NK-92 treated with Interleukin-12 subunit alpha and Interleukin-12 subunit beta, amount 100 ng/mL, for 24 hours (cell line): ENCODE data around the gene HAGHL.
"Not testable (repeated sequence)": the region's sequence is repeated elsewhere in the genome, so short reads cannot be mapped to it uniquely, and the experiment has no call there.

Source experiments
- DNase-seq: peaks from one replicate; lab custom pipeline; 2025; lab: John Stamatoyannopoulos, UW

HAGHL gene

DNA sequence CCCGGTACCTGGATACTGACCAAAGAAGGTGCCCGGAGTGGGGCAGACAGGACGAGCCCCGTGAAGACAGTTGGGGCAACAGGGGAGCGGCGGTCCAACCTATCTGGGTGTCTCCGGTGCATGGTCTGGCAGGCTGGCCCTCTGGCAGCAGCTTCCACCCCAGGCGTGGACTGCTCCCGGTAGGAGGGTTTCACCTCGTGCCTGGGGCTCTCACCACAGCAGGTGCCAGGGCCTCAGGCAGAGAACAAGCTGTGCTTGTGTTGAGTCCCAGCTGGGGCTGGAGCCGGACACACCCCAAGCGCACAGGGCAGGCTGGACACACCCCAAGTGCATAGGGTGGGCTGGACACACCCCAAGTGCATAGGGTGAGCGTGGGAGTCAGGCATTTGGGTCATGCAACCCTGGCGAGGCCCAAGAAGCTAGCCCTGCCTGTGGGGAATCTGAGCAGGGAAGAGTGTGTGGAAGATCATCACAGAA, 19.8 kb upstream of the HAGHL start:
- DNase-seq = no peak

DNA sequence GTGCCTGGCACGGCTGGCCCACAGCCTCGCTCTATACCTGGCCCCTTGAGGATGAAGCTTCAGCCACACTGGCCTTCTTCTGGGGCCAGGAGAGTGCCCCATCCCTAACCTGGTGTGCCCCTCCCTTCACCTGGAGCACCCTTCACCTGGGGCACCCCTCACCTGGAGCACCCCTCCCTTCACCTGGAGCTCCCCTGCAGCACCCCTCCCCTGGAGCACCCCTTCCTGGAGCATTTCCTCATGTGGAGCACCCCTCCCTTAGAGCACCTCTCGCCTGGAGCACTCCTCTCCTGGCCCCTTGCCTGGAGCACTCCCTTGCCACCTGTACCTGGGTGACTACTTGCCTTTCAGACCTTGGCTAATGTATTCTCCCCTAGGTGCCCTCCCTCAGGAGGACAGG, 18.9 kb upstream of the HAGHL start:
- no peak for DNase-seq

DNA sequence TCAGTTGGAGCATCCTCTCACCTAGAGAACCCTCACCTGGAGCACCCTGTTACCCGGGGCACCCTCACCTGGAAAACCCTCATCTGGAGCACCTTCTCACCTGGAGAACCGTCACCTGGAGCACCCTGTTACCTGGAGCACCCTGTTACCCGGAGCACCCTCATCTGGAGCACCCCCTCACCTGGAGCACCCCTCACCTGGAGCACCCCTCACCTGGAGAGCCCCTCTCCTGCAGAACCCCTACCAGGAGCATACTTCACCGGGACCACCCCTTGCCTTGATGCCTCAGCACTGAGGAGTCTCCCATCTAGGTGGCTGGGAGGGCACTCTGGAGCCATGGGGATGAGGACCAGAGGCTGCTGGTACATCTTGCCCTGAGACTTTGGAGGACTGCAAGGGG, 17.9 kb upstream of the HAGHL start:
- DNase-seq = no peak

- DNase-seq = no peak
Measured at GRCh38 chr16:709566-710499, 17.1 kb upstream of the HAGHL start.

- DNase-seq = no peak
Measured at GRCh38 chr16:710500-711075, 16.3 kb upstream of the HAGHL start.

DNA sequence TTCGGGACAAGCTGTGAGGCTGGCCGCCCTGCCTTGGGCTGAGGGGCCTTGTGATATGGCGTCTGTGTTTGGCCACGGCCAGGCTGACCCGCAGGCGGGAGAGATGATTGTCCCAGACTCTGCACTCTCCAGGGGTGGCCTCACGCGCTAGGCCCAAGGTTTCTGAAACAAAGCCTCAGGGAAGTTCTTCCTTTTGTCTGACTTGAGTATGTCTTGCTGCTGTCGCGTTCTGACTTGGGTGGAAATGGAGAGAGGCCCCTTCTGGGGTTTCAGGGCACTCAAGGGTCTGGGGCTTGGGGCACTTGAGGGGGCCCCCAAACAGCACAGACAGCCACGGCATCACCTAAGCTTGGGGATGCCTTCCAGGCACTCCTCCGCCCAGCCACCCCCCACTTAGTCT, 15.8 kb upstream of the HAGHL start:
- DNase-seq = no peak

- peak; percentile 50 for DNase-seq
Measured at GRCh38 chr16:711548-712320, 15.2 kb upstream of the HAGHL start.

DNA sequence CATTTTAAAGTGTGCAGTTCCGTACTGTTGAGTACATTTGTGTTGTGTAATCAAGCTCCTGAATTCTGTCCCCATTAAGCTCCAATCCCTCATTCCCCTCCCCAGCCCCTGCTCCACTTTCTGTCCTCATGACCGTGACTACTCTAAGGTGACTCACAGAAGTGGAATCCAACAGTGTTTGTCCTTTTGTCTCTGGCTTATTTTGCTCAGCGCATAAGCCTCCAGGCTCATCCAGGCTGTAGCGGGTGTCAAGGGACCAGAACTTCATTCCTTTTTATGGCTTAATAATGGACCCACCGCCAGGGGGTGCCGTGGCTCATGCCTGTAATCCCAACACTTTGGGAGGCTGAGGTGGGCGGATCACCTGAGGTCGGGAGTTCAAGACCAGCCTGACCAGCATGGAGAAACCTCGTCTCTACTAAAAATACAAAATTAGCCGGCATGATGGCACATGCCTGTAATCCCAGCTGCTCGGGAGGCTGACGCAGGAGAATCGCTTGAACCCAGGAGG, 14.1 kb upstream of the HAGHL start:
- not testable (repeated sequence) for DNase-seq

DNA sequence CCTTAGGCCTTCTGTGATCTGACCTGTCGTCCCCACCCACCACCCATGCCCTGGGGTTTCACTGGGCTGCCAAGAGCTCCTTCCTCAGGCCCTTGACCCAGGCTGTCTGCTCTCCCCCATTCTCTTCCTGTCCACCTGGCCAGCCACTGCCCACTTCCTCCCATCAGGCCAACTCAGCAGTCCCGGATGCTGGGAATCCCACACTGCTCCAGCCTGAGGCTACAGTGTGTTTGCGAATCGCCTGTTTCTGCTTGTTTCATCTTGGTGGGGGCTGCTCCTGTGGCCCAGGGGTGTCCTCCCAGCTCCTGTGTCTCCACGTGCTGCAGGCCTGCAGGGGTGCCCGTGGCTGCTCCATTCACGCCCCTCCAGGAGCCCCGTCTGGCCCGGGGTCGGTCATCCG, 12.8 kb upstream of the HAGHL start:
- DNase-seq = no peak

GRCh38 chr16:714558-715476, 12.1 kb upstream of the HAGHL start, which contains the start of gene METRN:
Gene METRN (plus strand): TSS chr16:715118. CDS start chr16:715290, 172 bp downstream.
- DNase-seq = no peak

DNA sequence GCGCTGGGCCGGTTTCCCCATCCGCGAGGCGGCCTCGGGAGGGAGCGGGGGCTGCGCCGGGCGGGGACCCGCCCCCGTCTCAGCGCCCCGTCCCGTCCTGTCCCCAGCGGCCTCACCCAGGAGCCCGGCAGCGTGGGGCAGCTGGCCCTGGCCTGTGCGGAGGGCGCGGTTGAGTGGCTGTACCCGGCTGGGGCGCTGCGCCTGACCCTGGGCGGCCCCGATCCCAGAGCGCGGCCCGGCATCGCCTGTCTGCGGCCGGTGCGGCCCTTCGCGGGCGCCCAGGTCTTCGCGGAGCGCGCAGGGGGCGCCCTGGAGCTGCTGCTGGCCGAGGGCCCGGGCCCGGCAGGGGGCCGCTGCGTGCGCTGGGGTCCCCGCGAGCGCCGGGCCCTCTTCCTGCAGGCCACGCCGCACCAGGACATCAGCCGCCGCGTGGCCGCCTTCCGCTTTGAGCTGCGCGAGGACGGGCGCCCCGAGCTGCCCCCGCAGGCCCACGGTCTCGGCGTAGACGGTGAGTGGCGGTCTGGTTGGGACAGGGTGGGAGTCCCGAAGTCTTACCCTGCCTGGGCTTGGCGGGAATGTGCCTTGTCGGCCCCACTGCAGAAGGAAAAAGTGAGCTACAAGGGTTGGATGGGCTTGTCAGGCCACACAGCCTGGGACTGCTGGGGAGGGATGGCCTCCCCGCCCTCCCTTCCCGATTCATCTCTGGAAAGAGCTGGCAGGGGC, 11.3 kb upstream of the HAGHL start:
- DNase-seq = no peak

- no peak for DNase-seq
Measured at GRCh38 chr16:716200-716568, 10.7 kb upstream of the HAGHL start.

DNA sequence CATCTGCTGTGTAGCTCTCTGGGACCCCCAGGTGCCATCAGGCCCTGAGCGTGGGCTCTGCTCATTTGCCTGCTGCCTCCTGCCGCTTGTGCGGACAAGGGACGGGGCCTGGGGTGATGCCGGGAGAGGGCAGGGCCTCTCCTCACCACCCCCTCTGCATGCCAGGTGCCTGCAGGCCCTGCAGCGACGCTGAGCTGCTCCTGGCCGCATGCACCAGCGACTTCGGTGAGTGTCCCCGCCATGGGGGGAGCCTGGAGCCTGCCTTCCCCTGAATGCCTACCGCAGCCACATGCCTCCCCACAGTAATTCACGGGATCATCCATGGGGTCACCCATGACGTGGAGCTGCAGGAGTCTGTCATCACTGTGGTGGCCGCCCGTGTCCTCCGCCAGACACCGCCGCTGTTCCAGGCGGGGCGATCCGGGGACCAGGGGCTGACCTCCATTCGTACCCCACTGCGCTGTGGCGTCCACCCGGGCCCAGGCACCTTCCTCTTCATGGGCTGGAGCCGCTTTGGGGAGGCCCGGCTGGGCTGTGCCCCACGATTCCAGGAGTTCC, 10.1 kb upstream of the HAGHL start:
- DNase-seq = no peak

- DNase-seq = no peak
Measured at GRCh38 chr16:717450-718245, 9.3 kb upstream of the HAGHL start.

DNA sequence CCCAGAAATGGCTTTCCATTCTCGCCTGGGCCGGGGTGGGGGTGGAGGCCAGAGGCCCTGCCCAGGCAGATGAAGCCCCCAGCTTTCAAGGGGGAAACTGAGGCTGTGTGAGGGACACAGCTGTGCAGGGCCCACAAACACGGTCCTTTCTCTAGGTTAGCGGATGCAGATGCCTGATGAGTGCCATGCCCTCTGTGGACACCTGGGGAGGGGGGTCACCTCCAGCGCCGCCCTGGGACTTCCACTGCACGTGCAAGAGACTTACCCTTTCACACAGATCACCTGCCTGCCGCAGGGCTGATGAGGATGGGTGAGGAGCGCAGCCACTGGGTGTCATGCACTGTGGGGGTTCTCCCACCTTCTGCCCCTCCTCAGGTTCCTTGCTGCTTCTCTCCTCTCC, 8.5 kb upstream of the HAGHL start:
- no peak for DNase-seq

GRCh38 chr16:718922-719321, 8.0 kb upstream of the HAGHL start:
- DNase-seq = no peak

GRCh38 chr16:719815-720446, 7.0 kb upstream of the HAGHL start:
- DNase-seq = no peak

DNA sequence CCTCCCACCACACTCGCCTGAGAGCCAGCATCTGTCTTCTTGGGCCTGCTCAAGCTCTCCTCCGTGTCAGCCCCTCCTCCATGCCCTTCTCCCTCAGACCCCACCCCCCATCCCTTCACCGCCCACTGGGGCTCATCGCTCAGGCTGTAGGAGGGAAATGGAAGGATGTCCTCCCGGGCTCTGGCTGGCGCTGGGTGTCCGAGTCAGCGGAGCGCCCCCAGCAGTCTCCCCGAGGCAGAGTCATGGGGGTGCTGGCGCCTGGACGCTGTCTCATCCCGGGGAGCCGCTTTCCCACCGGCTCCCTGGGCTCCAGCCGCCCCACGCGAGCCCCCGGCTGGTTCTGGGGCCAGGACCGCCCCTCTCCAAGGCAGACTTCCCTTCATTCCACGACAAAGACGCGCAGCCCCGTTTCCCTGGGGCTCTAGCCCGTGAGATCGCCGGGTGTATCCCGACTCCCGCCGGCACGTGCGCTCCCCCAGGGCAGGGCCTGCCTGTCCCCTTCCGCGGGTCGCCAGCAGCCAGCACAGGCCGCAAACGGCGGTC, 6.4 kb upstream of the HAGHL start:
- peak; percentile 55 for DNase-seq
